Putamen (tissue), 1 donor: ENCODE measurements around the gene EPYC.
A peak's percentile ranks its signal among the peaks of the same experiment; 100 is the strongest.
"Not testable (repeated sequence)": the region's sequence is repeated elsewhere in the genome, so short reads cannot be mapped to it uniquely, and the experiment has no call there.

Experiments used
- DNase-seq: peaks from one replicate; pipeline ENCODE4 v3.0.0-alpha.2; 2016; ENCODE audit warnings: low spot score

Gene EPYC

DNA sequence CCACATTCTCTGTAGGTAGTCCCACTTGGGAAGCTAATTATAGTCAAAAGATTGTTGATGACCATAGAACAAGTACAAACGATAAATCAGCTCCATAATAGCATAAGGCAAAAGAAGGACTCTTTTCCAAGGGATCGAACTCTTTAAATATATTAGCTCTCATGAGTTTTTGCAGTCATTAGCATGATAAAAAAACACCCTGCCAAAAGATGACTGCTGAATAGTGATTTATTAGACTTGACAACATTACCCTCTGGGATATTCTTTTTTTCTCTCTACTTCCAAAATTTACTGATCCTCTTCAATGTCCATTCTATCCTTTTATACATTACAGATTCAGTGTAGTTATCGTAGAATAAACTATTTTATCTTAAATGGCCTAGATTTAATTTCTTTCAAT is 14.2 kb downstream of the EPYC start:
- DNase-seq: no peak

GRCh38 chr12:90989686-90990111 is 15.1 kb downstream of the EPYC start:
- DNase-seq: no peak

DNA sequence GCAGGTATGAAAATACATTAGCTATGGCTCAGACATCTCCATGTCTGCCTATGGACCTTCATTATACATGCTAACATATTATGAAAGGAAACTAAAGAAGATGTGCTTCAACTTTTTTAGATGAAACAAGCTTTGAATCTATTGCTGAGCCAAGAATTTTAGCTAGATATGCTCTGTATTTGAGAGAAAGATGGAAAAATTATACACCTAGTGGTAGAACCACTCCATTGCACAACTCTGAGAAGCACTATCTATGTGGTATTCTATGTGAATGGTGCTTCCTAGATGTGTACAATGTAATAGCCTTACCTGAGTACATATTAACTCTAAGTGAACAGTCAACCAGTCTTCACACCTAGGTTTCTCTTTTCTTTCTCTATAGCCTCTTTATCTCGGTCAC is 17.3 kb downstream of the EPYC start:
- no peak for DNase-seq

DNA sequence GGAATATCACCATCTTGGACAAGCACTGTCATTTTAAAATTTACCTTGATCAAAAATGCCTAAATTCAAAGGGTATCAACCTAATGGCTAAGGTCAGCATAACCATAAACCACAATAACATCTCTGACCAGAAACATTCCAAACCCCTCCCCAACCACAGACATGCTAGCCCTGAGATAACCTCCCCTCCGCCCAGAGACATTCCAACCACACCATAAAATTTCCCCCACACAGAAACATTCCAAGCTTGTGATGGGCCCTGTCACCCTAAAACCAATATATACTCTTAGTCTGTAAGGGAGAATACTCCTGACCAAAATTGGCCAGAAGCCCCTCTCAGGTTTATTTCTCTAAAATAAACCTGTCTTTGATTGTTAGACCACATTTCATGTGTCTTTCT is 17.7 kb downstream of the EPYC start:
- DNase-seq: no peak

DNA sequence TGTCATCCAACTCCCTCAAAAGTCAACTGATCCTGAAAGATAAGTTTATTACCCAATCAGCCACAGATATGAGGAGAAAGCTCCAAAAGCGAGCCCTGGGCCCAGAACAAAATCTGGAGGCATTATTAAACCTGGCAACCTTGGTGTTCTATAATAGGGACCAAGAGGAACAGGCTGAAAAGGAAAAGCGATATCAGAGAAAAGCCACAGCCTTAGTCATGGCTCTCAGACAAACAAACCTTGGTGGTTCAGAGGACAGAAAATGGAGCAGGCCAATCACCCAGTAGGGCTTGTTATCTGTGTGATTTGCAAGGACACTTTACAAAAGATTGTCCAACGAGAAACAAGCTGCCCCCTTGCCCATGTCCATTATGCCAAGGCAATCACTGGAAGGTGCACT is 19.4 kb downstream of the EPYC start:
- DNase-seq: not testable (repeated sequence)

GRCh38 chr12:90984114-90984513 is 20.7 kb downstream of the EPYC start:
- no peak for DNase-seq

DNA sequence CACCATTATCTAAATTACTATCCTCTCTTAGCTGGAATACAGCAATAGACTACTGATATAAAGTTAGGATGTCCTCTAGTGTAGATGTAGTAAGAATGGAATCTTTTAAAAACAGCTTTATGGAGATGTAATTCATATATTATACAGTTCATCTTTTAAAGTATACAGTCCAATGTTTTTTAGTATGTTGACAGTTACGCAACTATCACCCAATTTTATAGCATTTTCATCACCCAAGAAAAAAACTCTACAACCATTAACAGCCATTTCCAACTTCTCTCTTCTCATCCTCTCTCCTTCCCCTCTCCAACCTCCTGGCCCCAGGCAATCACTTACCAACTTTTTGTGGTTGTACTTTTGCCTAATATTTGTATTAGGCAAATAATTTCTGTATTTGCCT is 22.6 kb downstream of the EPYC start:
- no peak for DNase-seq

- no peak for DNase-seq
Observed at GRCh38 chr12:90979951-90980350, 24.8 kb downstream of the EPYC start.

DNA sequence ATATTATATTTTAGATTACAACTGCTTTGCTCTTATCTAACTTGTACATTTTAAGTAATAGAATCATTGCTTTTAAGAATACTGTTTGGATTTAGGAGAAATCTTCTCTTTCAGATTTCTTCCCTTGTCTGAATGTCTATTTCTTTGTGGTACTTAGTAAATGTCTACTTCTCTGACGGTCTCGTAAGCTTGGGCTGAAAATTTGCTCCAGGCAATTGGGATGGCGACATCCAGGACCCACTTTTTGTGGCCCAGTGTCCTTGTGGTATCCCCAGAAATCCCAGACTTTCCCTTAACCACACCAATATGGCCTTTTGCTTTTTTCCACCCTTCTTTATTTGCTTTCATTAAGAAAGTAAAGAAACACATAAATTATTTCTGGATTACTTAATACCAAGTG is 25.8 kb downstream of the EPYC start:
- no peak for DNase-seq

- no peak for DNase-seq
Observed at GRCh38 chr12:90978117-90978770, 26.5 kb downstream of the EPYC start.

DNA sequence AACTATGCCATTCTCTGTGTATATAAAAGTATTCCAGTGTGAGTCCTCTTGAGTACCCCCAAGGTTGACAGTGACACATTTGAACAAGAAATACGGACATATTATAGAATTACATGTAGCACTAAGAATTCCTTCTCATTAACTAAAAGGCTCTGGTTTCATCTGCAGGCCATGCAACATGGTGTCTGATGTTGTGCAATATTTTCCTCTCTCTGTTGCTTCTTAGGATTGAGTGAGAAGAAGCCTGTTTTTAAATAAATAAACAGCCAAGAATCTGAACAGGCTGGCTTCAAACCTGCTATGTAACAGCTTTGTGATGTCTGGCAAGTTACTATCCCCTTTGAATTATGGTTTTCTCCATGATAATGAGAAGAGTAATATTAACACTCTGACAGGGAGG is 27.5 kb downstream of the EPYC start:
- no peak for DNase-seq

DNA sequence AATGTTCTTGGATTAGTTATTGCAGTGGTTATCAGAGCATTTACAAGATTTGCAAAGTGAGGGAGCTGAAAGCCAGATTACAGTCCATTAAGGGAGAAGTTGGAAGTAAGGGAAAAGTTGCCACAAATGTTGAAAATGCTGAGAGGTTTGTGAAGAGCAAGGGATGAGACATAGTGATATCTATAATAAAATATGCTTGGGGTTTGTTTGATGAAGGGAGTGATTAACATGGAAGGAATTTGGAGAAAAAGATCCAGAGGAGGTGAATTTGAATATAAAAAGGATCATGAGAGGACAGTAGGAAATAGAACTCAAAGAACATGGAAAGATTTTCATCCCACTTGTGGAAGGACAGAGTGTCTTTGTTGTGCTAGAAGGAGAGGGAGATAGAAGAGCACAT is 30.5 kb downstream of the EPYC start:
- DNase-seq: no peak

DNA sequence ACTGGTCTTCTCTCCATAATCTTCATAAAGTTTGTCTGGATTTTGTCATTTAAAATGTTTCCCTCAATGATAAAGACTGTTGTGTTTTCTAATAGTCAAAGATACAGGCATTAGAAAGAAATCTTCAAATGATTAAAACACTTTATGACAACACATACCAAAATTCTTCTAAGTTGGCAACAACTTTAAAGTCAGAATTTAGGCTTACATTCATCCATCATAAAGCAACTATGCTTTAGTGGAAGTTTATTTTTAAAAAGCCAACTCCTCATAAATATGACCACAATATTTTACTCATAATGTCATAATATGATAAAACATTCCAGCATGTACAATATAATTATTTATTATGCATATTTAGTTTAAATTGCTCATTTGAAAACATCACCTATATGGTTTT is 32.5 kb downstream of the EPYC start:
- no peak for DNase-seq

DNA sequence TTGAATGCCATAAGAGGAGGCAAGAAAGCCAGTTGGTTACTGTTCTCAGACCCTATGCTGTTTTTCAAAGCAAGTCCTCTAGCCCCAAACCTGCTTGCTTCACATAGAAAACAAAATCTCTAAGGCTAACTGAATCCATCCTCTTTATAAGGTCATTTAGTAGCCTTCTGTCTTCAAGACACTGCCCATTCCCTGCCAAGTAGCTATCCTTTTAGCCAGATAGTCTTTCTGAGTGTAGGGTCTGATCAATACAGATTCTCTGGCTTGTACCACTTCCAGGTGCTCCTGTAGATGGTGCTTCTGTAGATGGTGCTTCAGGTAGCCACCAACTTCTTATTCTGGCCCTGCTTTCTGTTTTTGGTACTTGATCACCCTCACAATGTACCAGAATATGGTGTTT is 33.9 kb downstream of the EPYC start:
- no peak for DNase-seq

DNA sequence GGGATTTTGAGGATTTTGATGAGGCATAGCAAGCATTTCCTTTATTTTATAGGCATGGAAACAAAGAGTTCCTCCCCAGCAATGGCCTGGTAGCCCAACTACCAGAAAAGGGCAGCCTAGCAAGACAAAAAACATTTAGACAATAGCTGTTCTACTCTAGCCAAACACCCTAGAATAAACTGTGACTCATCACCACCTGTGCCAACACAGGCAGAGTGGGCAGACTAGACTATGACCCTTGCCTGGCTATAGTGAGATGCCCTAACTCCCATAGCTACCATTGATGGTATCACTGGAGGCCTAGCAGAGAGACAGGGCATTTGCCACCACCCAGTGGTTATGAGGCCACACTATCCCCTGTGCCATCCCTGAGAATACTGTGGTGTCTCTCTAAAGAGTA is 34.3 kb downstream of the EPYC start:
- no peak for DNase-seq

GRCh38 chr12:90969851-90970250 is 34.9 kb downstream of the EPYC start:
- DNase-seq: no peak

DNA sequence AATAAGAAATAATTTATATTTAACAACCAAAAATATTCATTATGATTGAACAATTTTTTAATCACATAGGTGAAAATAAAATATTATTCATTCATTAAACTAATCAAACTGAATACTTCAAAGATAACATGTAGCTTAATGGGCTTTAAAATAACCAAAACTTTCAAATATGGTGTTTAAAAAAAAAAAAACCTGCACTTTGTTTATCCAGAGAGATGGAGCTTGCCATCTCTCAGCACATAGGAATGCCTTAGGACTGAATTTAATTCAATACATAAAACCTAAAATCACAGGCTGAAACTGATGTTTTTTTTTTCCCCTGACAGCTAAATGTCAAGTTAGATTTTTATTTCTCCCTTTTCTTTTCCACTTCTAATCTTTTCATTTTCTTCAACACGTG is 35.4 kb downstream of the EPYC start:
- no peak for DNase-seq

DNA sequence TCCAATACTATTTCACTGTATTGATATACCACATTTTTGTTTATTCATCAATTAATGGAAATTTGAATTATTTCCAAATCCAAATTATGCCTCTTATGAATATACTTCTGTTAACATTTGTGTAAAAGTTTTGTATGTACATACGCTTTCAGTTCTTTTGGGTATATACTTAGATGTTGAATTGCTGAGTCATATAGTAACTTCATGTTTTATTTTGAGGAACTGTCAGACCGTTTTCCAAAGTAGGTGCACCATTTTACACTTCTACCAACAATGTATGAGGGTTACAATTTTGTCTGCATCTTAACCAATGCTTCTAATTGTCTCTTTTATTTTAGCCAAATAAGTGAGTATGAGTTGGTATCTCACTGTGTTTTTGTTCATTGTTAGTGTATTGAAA is 39.6 kb downstream of the EPYC start:
- no peak for DNase-seq

GRCh38 chr12:90964616-90965015 is 40.2 kb downstream of the EPYC start:
- DNase-seq: no peak

DNA sequence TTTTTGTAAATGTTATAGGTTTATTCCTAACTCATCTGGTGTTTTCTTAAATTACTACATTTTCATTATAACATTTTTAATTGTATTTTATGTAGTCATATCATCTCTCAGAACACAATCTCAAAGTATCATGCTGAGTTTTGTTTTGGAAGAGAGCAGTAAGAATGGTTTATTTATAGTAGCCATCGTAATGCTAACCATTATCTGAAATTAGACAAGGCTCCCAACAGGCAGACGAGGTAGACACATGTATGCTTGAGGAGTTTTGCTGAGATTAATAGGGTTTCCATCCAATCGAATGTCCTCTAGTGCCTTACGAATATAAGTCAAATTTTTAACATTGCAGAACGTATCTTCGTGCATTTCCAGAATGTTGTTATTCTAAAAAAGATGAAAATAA is 40.8 kb downstream of the EPYC start:
- DNase-seq: no peak

DNA sequence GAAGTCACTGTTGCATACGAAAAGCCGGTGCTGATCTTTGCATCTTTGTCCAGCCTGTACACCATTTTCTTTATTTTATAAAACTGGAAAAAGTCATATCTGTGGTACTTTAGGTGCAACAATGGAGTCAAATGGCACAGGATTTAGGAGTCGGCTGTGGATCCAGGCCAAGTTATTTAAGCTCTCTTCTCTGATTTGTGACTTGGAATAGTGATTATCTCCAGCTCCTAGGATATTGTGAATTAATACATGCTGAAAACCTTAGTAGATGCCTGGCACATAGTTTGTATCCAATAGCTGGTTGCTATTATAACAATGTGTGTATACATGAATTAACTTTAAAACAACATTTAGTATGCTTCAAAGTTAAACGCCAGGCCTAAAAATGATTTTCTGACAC is 43.6 kb downstream of the EPYC start:
- DNase-seq: no peak

DNA sequence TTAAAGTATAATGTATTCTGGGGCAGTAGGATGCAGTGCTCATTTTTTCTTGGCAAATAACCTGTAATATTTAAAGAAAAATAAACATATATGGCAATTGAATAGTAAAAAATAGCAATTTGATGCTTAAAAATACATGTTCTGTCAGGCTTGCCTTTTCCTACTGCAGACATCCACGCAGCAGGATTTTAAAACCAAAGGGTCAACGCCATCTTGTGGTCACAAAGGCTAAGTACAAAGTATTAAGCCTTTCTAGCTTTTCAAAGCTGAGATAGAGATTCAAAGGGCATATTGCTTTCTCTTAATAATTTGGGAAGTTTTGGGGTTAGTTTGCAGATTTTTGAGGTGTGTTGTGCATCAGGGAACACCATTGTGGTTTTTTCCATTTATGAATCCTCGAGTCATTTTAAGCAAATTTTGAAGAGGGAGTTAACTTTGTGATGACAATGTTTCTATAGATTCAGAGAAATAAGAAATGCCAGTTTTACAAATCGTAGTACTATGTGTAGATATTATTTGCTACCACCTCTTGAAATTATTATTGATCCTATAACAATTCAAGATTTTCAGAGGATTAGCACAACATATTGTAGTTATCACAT is 45.1 kb downstream of the EPYC start:
- DNase-seq: peak; percentile 65

DNA sequence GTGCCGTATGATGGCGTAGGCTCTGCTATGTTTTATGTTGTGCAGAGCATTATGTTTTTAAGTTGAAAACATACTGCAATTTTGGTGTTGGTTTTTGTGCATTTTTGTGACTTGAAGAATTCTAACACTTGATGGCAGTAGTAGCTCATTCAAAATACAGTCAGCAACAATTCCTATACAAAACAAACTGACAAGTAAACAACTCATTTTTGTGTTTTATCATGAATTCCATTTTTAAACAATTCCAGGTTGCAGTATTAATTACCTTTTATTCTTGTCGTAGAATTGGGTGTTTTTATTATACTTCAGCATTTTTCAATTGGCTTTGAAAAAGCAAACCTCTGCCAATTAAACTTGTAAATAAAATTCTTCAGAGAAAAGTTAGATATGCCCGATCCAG is 45.7 kb downstream of the EPYC start:
- no peak for DNase-seq

DNA sequence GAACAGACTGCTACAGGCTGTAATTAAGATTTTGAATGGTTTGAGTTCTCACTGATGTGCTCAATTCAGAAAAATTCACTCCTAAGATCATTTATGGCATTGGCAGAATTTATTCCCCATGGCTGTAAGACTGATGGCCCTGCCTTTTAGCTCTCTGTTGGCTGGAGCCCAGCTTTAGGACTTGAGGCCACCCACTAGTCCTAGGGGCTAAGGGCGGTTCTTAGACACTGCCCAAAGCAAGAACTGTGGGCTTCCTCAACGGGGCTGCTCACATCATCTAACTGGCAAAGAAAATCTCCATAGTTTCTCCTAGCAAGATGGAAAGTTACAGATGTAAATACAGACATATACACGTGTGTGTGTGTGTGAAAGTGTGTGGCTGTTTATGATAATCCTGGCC is 46.4 kb downstream of the EPYC start:
- no peak for DNase-seq
